KMS-11 (cell line): ENCODE measurements around the gene RYR1.

Source experiments
- H2AFZ ChIP-seq: fragments of 200-600 bp; sonication (generic); 2 replicates; pipeline ENCODE4 v1.6.1; 2016; ENCODE audit warnings: antibody characterized with exemption, mixed run types, low read depth
- H3K27ac ChIP-seq: fragments of 200-600 bp; sonication (generic); 2 replicates; pipeline ENCODE4 v1.6.1; 2016; ENCODE audit warnings: mild to moderate bottlenecking, mixed run types
- H3K27me3 ChIP-seq: fragments of 200-600 bp; sonication (generic); 2 replicates; pipeline ENCODE4 v1.6.1; 2017; ENCODE audit warnings: mild to moderate bottlenecking, low read depth, mixed run types, moderate library complexity; ENCODE audit not compliant: insufficient read depth
- H3K36me3 ChIP-seq: fragments of 200-600 bp; sonication (generic); 2 replicates; pipeline ENCODE4 v1.6.1; 2017; ENCODE audit warnings: mild to moderate bottlenecking, mixed run types; ENCODE audit not compliant: insufficient read depth
- H3K4me1 ChIP-seq: fragments of 200-600 bp; sonication (generic); 2 replicates; pipeline ENCODE4 v1.6.1; 2016; ENCODE audit warnings: mild to moderate bottlenecking, low read depth, mixed run types; ENCODE audit not compliant: poor library complexity, severe bottlenecking
- H3K4me2 ChIP-seq: fragments of 200-600 bp; sonication (generic); 2 replicates; pipeline ENCODE4 v1.7.0; 2016; ENCODE audit warnings: mild to moderate bottlenecking, mixed run types
- H3K4me3 ChIP-seq: fragments of 200-600 bp; sonication (generic); IDR thresholded peaks from 2 replicates; pipeline ENCODE4 v1.6.1; 2017; ENCODE audit warnings: low read depth, low read length, mixed read lengths; ENCODE audit not compliant: insufficient read depth
- H3K79me2 ChIP-seq: fragments of 200-600 bp; sonication (generic); 2 replicates; pipeline ENCODE4 v1.6.1; 2016; ENCODE audit warnings: low read depth, mixed run types; ENCODE audit not compliant: insufficient read depth
- H3K9ac ChIP-seq: fragments of 200-600 bp; sonication (generic); 2 replicates; pipeline ENCODE4 v1.6.1; 2016; ENCODE audit warnings: mild to moderate bottlenecking, mixed run types
- H4K20me1 ChIP-seq: fragments of 200-600 bp; sonication (generic); 2 replicates; pipeline ENCODE4 v1.6.1; 2016; ENCODE audit warnings: mild to moderate bottlenecking, mixed run types; ENCODE audit not compliant: insufficient read depth
- CTCF ChIP-seq: fragments of 200-600 bp; sonication (generic); conservative IDR thresholded peaks from 2 replicates; pipeline ENCODE4 v1.6.1; 2017; ENCODE audit warnings: low read depth, mild to moderate bottlenecking, antibody characterized with exemption, low read length, moderate library complexity, mixed read lengths

RYR1 gene

GRCh38 chr19:38543286-38543806, 109.9 kb downstream of the RYR1 start:
- no peak overlapping the region for H3K4me3 ChIP-seq
- peak overlapping the region; percentile 80; the same call in 1 of the 2 replicates for H2AFZ ChIP-seq
- no peaks in the 10 kb centered on the region for H3K36me3 ChIP-seq
- H3K27me3 ChIP-seq = peaks cover 3% of the 10 kb centered on the region; the same call in 1 of the 2 replicates
- H3K4me1 ChIP-seq = peaks cover 17% of the 10 kb centered on the region
- H3K9ac ChIP-seq = no peak overlapping the region
- H3K4me2 ChIP-seq = no peak overlapping the region
- TF ChIP-seq CTCF = no peak
- H3K79me2 ChIP-seq = no peaks in the 10 kb centered on the region
- H3K27ac ChIP-seq = no peak overlapping the region
- no peaks in the 10 kb centered on the region for H4K20me1 ChIP-seq

DNA sequence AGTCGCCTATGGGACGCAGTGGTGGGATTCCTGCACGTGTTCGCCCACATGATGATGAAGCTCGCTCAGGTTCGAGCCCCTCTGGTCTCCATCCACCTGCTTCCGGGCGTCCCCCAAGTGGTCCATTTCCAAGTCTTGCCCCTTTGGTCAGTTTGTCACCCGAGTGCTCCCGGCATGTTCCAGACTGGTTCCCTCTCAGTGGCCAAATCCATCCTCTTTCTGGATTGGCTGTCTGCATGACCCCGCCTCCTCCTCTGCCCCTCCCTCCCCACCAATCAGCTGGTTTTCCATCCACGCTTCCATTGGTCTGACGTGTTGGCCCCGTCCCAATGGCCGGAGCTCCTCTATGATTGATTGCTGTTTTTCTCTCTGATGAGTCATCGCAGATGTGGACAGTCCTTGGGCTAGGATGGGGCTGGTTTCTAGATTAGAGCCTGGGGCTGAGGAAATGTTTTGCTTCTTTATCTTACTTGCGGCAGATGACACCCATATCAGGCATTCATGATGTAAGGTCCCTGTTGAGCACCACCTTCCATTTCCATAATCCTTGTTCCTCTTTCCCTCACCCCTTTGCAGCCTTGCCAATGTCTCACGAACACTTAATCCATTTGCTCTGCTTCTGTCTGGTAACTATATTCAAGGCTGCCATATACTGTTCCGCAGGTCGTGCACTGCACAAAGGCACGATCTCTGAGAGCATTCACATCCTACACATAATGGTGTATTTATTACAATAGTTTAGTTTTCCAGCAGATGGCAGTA, 110.5 kb downstream of the RYR1 start:
- Histone ChIP-seq H4K20me1 (no peaks in the 10 kb centered on the region), H3K9ac (no peak overlapping the region), H3K36me3 (no peaks in the 10 kb centered on the region), H2AFZ (peak overlapping the region; percentile 80), H3K4me3 (no peak overlapping the region), H3K4me1 (peaks cover 10% of the 10 kb centered on the region), H3K79me2 (no peaks in the 10 kb centered on the region), H3K4me2 (peak overlapping the region; percentile 49), H3K27ac (no peak overlapping the region; the same call in 1 of the 2 replicates), H3K27me3 (no peaks in the 10 kb centered on the region; the same call in 1 of the 2 replicates)
- TF ChIP-seq CTCF = peak; percentile 87; the same call in 1 of the 2 replicates

GRCh38 chr19:38544569-38545315, 111.3 kb downstream of the RYR1 start:
- H3K4me3 ChIP-seq = no peak overlapping the region
- H3K4me1 ChIP-seq = peaks cover 10% of the 10 kb centered on the region
- H3K36me3 ChIP-seq = no peaks in the 10 kb centered on the region
- H2AFZ ChIP-seq = peak overlapping the region; percentile 80
- no peaks in the 10 kb centered on the region for H3K79me2 ChIP-seq
- no peaks in the 10 kb centered on the region; the same call in 1 of the 2 replicates for H3K27me3 ChIP-seq
- no peak overlapping the region; the same call in 1 of the 2 replicates for H3K27ac ChIP-seq
- H4K20me1 ChIP-seq = no peaks in the 10 kb centered on the region
- H3K4me2 ChIP-seq = peak overlapping the region; percentile 49
- peak; percentile 57 for TF ChIP-seq CTCF
- H3K9ac ChIP-seq = no peak overlapping the region

GRCh38 chr19:38545596-38545995, 112.1 kb downstream of the RYR1 start:
- Histone ChIP-seq H4K20me1 (no peaks in the 10 kb centered on the region), H3K79me2 (no peaks in the 10 kb centered on the region), H3K4me2 (no peak overlapping the region), H3K36me3 (no peaks in the 10 kb centered on the region), H3K4me1 (peaks cover 10% of the 10 kb centered on the region), H3K27ac (no peak overlapping the region), H2AFZ (no peak overlapping the region), H3K4me3 (no peak overlapping the region), H3K27me3 (no peaks in the 10 kb centered on the region; the same call in 1 of the 2 replicates), H3K9ac (no peak overlapping the region)
- no peak for TF ChIP-seq CTCF
